Stimulated activated naive B cell treated with anti-CD40 and anti-IgM and Interleukin-4, amounts not matched to agents 10 μg/mL and 1 μg/mL and 100 μg/mL, for 72 hours (primary cell): ENCODE data around the gene ERC2.

ENCODE experiments used
- ATAC-seq, 2 donors: fragments of 150-1000 bp; cut with Tn5 transposase; replicated peaks; 2 replicates each; pipeline ENCODE4 v1.10.0; 2021; ENCODE audit warnings: moderate library complexity in 1 of 2
- DNase-seq: peaks from one replicate; pipeline ENCODE4 v3.0.0; 2021
- H3K27ac Mint-ChIP-seq: one replicate; pipeline ENCODE4 v1.8.0; 2022; ENCODE audit warnings: mild to moderate bottlenecking, mixed read lengths
- H3K27me3 Mint-ChIP-seq, 2 donors: one replicate each; pipeline ENCODE4 v1.8.0; 2022; ENCODE audit warnings: mixed read lengths in 2 of 2
- H3K36me3 Mint-ChIP-seq, 2 donors: one replicate each; pipeline ENCODE4 v1.8.0; 2022; ENCODE audit warnings: mixed read lengths in 2 of 2, mild to moderate bottlenecking in 1 of 2
- H3K4me1 Mint-ChIP-seq, 2 donors: one replicate each; pipeline ENCODE4 v1.8.0; 2022; ENCODE audit warnings: mixed read lengths in 2 of 2, mild to moderate bottlenecking in 1 of 2
- H3K4me3 Mint-ChIP-seq, 2 donors: one replicate each; pipeline ENCODE4 v1.8.0; 2022; ENCODE audit warnings: mild to moderate bottlenecking in 2 of 2, mixed read lengths in 2 of 2, moderate library complexity in 1 of 2
- H3K9me3 Mint-ChIP-seq, 2 donors: one replicate each; pipeline ENCODE4 v1.8.0; 2022; ENCODE audit warnings: mixed read lengths in 2 of 2, mild to moderate bottlenecking in 1 of 2

Gene ERC2

DNA sequence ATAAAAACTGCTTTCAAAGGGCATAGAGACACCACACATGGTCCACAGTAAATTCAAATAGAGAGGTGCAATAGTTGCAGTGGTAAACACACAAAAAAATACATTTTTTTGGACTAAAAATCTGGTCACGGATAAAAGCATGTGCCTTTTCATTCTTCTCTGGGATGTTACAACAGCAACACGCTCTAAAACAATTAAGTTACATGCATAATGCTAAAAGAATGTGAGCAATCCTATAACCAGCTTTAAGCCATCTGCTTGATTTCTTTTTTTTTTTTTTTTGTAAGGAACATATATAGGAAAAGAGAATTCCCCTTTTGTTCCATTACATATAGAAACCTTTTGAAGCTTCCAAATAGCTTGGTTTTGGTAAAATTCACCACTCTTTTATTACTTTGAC is 1001.2 kb downstream of the ERC2 start:
- ATAC-seq = no peak

GRCh38 chr3:55466526-55466925 is 1001.7 kb downstream of the ERC2 start:
- no peak for DNase-seq
- no peaks in the 10 kb centered on the region for H3K9me3 Mint-ChIP-seq
- H3K4me1 Mint-ChIP-seq = no peaks in the 10 kb centered on the region
- no peaks in the 10 kb centered on the region for H3K36me3 Mint-ChIP-seq
- no peak overlapping the region for H3K4me3 Mint-ChIP-seq
- ATAC-seq = no peak
- peaks cover 0 to 5% of the 10 kb centered on the region in 2 donors for H3K27me3 Mint-ChIP-seq
- H3K27ac Mint-ChIP-seq = no peak overlapping the region

More for the DNA sequence above, 1001.2 kb downstream of the ERC2 start:
- Mint-ChIP-seq H3K36me3 (no peaks in the 10 kb centered on the region), H3K4me3 (no peak overlapping the region), H3K4me1 (no peaks in the 10 kb centered on the region), H3K27me3 (peaks cover 4 to 8% of the 10 kb centered on the region in 2 donors), H3K9me3 (no peaks in the 10 kb centered on the region), H3K27ac (no peak overlapping the region)
- no peak for DNase-seq

- H3K4me1 Mint-ChIP-seq = no peaks in the 10 kb centered on the region
- H3K36me3 Mint-ChIP-seq = no peaks in the 10 kb centered on the region
- peaks cover 0 to 5% of the 10 kb centered on the region in 2 donors for H3K27me3 Mint-ChIP-seq
- ATAC-seq = no peak
- no peaks in the 10 kb centered on the region for H3K9me3 Mint-ChIP-seq
- no peak overlapping the region for H3K4me3 Mint-ChIP-seq
- no peak overlapping the region for H3K27ac Mint-ChIP-seq
- DNase-seq = no peak
Observed at GRCh38 chr3:55461896-55462295, 1006.4 kb downstream of the ERC2 start.

DNA sequence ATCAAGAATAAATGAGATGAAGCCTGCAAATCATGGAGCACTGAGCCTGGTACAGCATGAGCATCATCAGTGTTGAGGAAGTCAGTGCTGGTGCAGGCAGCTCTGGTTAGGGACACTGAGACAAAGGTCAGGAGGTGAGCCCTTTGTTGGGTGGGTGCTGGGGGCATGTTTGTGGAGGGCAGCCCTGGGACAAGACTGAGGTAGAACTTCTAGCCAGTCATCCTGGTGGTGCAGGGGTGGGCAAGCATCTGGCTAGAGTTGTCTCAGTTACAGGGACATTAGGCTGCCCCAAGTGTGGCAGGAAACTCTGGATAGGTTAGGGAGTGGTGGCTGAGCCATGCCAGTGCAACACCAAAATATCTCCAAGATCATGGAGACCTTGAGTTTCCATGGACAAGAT is 1008.4 kb downstream of the ERC2 start:
- Mint-ChIP-seq H3K4me3 (no peak overlapping the region), H3K36me3 (no peaks in the 10 kb centered on the region), H3K27ac (no peak overlapping the region), H3K27me3 (no peaks in the 10 kb centered on the region), H3K4me1 (no peaks in the 10 kb centered on the region), H3K9me3 (no peaks in the 10 kb centered on the region)
- no peak for DNase-seq
- no peak for ATAC-seq
